NOMO-1 (cell line): Measurements from ENCODE around the gene ST7L.

ENCODE experiments used
- DNase-seq, 2 experiments: peaks; one replicate each; lab custom pipeline; 2025; ENCODE audit not compliant: unreplicated experiment in 2 of 2; lab: John Stamatoyannopoulos, UW

The ST7L gene

GRCh38 chr1:112548547-112548946 is 70.4 kb downstream of the ST7L start:
- DNase-seq: no peak

GRCh38 chr1:112546076-112546475 is 72.9 kb downstream of the ST7L start:
- DNase-seq: no peak

- no peak for DNase-seq
Measured at GRCh38 chr1:112544751-112545150, 74.2 kb downstream of the ST7L start.

GRCh38 chr1:112544011-112544688 is 74.8 kb downstream of the ST7L start:
- no peak for DNase-seq

- DNase-seq: no peak
Measured at GRCh38 chr1:112542206-112542973, 76.6 kb downstream of the ST7L start.

- DNase-seq: no peak
Measured at GRCh38 chr1:112541299-112541698, 77.6 kb downstream of the ST7L start.

- DNase-seq: no peak
Measured at GRCh38 chr1:112540226-112540794, 78.6 kb downstream of the ST7L start.

GRCh38 chr1:112538883-112539282 is 80.1 kb downstream of the ST7L start:
- DNase-seq: no peak

GRCh38 chr1:112537456-112537855 is 81.5 kb downstream of the ST7L start:
- DNase-seq: no peak

GRCh38 chr1:112536561-112536960 is 82.4 kb downstream of the ST7L start:
- DNase-seq: no peak

GRCh38 chr1:112533029-112533428 is 85.9 kb downstream of the ST7L start:
- no peak for DNase-seq

- no peak for DNase-seq
Measured at GRCh38 chr1:112532064-112532463, 86.9 kb downstream of the ST7L start.

GRCh38 chr1:112530832-112531231 is 88.1 kb downstream of the ST7L start:
- DNase-seq: no peak

- no peak for DNase-seq
Measured at GRCh38 chr1:112529301-112529700, 89.6 kb downstream of the ST7L start.

- no peak for DNase-seq
Measured at GRCh38 chr1:112528076-112528475, 90.9 kb downstream of the ST7L start.

GRCh38 chr1:112527266-112528010 is 91.5 kb downstream of the ST7L start:
- no peak for DNase-seq

- no peak for DNase-seq
Measured at GRCh38 chr1:112524986-112525385, 94.0 kb downstream of the ST7L start.

- DNase-seq: no peak
Measured at GRCh38 chr1:112524251-112524650, 94.7 kb downstream of the ST7L start.

- DNase-seq: no peak
Measured at GRCh38 chr1:112522621-112523020, 96.3 kb downstream of the ST7L start.

- no peak for DNase-seq
Measured at GRCh38 chr1:112520166-112520565, 98.8 kb downstream of the ST7L start.

GRCh38 chr1:112518186-112518585 is 100.8 kb downstream of the ST7L start:
- DNase-seq: no peak
